GM19043 (cell line): Measurements from ENCODE around the gene CELA2B.
"Not testable (repeated sequence)": the region's sequence is repeated elsewhere in the genome, so short reads cannot be mapped to it uniquely, and the experiment has no call there.

ENCODE experiments used
- ATAC-seq: cut with Tn5 transposase; IDR thresholded peaks from one replicate; pipeline ENCODE4 v1.9.1; 2021; ENCODE audit warnings: low read depth; ENCODE audit not compliant: unreplicated experiment

CELA2B gene

DNA sequence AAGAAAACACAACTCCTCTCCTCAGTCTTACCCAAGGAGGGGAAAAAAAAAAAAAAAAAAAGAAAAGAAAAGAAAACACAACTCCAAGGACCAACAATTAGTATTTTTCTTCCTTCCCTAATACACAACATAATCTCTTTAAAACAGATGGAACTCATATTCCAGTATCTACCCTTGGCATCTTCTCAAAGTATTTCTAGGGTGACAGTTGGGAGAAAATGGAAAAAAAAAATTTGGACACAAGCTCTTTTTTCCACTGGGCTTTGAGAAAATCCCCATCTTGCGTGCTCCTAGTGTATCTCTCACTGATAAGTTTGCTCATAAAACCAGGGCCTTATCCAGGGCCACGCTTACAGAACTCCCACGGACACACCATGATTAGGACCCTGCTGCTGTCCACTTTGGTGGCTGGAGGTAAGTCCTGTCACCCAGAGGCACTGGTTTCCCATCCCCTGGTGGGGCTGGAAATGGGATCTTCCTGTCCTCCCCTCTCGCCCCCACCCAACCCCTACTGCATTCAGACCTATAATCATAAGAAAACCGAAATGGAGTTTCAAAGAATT lies at the start of gene CELA2B:
Gene CELA2B (plus strand): TSS at position 353 of the 563 bp plus-strand sequence. CDS start 22 bp downstream, at position 375.
- no peak for ATAC-seq

DNA sequence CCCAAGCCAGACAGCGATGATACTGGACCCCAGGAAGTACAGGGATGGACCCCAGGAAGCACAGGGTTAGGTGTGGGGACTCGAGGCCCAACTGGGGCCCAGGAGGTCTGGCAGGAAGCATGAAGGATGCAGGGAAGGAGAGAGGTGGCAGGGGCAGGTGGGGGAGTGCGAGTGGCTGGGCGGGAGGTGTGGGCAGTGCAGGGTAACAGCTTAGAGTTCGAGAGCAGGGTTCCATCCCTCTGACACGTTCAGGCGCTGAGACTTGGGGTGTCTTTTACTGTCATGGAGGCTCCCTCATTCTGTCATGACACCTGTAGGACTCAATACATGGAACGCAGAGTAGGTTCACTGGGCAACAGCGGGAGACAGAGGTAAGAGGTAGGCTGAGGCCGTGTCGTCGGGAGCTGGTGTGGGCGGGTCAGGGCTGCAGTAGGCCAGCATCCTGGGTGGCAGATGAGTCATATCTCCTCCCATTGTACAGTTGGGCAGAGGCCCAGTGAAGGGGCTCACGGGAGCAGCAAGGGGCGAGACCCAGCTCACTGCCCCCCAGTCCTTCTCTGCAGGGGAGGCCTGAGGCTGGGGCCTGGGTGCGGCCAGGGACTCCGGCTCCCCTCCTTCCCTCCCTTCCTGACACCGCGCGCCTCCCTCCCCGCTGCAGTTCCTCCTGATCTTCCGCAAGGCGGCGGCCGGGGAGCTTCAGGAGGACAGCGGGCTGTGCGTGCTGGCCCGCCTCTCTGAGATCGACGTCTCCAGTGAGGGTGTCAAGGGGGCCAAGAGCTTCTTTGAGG lies 49.2 kb upstream of the CELA2B start:
- no peak for ATAC-seq

DNA sequence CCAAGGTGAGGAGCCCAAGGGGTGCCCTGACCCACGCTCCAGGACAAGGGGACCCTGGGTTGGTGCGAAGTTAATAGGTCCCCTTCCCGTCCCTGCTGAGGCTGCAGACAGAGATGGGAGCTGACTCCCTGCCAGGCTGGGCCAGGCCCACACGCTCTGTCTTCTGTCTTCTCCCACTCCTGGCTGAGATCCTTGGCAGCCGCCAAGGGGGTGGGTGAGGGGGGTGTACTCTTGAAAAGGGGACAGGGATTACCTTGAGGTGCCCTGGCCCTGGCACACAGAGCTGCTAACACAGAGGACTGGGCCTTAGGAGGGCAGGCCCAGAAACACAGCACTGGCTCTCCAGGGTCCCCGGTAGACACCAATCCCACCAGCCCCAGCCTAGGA lies 48.6 kb upstream of the CELA2B start:
- ATAC-seq: no peak

DNA sequence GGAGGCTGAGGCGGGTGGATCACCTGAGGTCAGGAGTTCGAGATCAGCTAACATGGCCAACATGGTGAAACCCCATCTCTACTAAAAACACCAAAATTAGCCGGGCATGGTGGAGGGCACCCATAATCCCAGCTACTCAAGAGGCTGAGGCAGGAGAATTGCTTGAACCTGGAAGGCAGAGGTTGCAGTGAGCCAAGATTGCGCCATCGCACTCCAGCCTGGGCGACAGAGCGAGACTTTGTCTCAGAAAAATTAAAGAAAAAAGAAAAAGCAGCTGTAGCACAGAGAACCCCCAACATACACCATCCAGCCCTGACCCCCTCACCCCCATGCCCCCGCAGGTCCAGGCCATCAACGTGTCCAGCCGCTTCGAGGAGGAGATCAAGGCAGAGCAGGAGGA lies 47.7 kb upstream of the CELA2B start:
- not testable (repeated sequence) for ATAC-seq

DNA sequence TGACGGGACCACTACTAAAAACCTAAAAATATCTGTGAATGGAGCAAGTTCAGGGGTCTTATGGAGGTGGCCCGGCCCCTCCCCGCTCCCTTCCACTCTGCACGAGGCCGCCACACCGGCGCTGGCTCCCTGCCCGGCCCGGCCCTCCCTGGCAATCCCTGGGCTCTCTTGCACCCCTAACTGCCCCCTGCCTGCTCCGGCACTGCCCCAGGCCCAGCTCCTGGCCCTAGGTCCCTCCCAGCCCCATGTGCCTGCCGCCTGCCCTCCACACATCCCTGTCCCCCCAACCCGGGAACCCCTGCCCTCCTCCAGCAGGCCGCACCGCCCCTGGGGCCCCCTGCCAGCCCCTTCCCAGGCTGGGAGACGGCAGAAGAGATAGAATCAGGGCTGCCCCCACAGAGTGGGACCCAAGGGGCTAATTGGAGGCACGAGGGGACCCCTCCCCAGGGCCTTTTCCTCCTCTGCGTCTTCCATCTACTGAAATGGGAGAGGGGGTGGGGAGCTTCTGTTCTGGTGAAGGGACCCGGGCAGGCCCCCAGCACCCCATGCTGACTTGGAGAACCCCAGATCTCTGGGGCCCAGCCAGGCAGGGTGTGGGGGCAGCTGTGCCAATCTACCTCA lies 47.0 kb upstream of the CELA2B start:
- no peak for ATAC-seq

DNA sequence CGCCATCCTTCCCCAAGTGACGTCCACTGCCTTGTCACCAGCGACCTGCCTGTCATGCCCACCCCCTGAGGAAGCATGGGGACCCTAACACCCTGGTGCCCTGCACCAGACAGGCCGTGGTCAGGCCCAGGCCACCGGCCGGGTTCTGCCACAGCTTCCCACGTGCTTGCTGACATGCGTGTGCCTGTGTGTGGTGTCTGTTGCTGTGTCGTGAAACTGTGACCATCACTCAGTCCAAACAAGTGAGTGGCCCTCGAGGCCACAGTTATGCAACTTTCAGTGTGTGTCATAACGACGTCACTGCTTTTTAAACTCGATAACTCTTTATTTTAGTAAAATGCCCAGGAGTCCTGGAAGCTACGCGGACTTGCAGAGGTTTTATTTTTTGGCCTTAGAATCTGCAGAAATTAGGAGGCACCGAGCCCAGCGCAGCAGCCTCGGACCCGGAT lies 46.2 kb upstream of the CELA2B start:
- ATAC-seq: no peak

DNA sequence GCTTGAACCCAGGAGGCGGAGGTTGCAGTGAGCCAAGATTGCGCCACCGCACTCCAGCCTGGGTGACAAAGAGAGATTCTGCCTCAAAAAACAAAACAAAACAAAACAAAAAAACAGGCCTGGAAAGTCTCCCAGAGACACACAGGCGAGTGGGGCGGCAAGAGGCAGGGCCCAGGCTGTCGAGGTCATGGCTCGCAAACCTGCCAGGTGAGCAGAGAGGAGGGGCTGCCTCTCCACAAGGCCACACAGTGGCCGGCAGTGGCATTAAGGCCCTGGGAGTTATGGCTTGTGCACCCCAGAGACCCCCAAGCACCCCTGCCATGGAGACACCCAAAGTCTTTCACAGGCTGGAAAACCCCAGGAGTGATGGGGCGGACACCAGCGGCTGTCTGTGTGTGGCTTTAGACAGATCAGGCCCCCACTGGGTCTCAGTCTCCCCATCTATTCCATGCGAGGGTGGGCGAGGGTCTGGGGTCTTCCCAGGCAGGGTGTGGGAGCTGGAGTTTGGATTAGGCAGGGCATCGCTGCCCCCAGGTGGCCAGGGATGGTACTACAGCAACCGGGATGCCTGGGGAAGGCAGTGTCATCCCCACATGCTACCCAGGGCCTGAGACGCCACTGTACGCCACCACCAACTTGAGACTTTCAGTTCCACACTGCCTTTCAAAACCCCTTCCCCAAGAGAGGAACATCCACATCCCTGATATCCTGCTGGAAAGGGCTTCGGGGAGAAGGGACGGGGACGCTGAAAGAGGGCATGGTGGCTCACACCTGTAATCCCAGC lies 44.9 kb upstream of the CELA2B start:
- no peak for ATAC-seq

DNA sequence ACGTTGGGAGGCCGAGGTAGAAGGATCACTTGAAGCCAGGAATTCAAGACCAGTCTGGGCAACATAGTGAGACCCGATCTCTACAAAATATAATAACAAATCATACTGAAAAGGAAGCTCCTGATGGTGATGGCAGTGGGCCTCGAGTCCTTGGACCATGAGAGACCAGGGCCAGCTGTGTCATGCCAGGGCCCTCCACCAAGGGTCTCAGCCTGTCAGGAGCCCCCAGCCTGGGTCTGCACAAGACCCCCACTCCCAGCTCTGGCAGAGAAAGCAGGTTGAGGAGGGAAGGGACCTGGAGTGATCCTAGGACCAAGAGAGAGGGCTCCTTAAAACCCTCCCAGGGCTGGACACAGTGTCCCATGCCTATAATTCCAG lies 44.3 kb upstream of the CELA2B start:
- ATAC-seq: no peak

DNA sequence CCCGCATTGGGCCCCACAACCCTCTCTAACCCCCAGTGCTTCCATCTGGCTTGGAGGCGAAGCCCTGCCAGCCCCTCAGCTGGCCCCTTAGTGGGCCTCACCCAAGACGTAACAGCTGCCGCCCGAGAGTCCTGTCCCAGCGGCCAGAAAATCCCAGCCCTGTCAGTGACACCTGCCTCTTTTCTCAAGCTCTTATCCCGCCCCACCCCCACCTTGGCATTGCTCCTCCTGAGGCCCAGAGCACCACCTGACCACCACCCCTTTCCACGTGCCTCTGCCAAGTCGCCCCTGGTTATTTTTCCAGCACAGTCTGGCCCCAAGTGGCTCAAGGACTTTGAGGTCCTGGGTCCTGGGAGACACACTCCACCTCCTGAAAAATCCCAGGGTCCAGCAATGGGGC lies 43.6 kb upstream of the CELA2B start:
- no peak for ATAC-seq

DNA sequence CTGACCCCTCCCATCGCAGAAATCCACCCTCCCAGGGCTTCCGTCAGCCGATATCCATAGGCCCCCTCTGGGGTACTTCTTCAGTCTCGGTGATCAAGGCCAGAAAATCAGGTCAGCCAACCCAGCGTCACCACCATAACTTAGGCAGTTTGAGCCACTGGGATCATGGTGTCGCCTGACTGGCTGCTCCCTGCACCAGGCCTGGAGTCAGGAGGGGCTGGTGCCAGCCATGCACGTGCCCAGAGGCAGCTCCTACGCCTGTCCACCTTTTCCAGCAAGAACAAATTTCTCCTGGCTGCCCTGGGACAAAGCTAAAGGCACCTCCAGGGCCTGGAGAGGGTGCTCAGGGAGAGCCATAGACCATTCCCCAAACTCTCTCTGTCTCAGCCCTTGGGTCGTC lies 42.4 kb upstream of the CELA2B start:
- no peak for ATAC-seq

DNA sequence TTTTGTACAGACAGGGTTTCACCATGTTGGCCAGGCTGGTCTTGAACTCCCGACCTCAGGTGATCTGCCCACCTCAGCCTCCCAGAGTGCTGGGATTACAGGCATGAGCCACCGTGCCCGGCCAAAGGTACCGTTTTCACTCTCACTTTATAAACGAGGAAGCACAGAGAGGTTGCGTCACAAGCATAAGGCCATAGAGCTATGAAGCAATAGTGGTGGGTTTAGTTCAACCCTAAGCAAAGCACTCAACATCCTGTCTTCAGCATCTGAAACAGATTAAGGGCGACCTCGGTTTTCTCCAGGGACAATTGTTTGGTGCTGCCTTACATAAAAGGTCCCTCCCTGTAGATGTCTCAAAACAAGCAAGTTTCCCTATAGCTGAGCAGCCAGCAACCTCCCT lies 41.2 kb upstream of the CELA2B start:
- not testable (repeated sequence) for ATAC-seq

DNA sequence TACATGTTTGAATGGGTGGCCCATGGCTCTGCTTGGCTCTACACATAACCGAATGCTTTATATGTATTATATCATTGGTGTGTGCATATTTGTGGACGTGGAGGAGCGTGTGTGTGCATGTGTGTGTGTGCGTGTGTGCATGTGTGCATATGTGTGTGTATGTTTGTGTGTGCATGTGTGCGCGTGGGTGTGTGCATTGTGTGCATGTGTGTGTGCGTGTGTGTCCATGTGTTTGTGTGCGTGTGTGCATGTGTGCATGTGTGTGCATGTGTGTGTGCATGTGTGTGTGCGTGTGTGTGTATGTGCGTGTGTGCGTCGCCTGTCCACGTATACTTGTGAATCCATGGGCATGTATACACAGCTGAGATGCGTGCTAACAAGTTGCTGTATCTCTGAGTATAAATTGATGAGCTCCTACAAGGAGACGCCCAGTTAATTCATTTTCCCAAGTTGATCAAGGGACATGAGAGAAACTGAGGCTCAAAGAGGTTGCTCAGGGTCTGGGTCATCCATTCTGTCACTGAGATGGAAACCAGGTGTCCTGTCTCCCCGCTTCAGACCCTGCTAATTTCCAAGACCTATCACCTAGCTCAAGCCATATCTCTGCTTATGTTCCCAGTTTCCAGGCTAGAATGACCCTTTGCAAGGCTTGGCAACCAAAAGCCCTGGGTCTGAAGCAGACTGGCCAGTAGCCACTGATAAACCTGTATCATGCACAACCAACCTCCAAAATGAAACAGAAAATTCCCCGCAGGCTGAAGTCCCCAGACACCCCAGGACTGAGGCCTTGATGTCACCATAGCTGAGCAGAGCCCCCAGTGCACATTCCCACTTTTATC lies 40.4 kb upstream of the CELA2B start:
- no peak for ATAC-seq

DNA sequence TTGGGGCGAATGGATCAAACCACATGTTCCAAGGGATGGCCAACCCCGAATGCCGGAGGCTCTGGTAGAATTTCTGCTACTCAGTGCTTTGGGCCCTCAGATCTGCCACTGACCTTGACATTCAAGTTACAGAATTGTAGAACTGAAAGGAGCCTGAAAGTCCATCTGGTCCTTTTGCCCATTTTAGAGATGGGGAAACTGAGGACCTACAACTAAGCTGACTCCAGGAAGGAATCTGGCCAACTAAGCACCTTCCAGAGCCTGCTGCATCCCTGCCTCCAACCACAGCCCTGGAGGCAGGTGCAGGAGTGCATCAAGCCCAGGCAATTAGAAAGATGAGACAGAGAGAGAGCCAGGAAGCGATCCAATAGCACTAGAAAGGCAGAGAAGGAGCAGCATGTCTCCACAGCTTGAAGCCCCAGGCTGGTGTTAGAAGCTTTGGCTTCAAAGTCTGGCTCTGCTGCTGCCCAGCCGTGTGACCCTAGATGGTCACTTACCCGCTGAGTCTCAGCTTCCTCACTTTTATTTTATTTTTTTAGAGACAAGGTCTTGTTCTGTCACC lies 38.9 kb upstream of the CELA2B start:
- no peak for ATAC-seq

DNA sequence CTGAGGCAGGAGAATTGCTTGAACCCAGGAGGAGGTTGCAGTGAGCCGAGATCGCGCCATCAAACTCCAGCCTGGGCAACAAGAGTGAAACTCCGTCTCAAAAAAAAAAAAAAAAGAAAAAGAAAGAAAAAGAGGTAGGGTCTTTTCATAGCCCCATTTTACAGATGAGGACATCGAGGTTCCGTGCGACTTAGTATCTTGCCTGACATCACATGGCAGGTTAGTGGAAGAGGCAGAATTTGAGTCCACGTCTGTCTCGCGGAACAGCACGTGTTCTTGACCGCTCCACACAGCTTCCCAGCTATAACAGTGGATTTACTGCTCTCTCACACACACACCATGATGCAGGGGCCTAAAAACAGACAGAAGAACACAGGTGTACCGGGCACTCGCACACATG lies 36.6 kb upstream of the CELA2B start:
- ATAC-seq: no peak

DNA sequence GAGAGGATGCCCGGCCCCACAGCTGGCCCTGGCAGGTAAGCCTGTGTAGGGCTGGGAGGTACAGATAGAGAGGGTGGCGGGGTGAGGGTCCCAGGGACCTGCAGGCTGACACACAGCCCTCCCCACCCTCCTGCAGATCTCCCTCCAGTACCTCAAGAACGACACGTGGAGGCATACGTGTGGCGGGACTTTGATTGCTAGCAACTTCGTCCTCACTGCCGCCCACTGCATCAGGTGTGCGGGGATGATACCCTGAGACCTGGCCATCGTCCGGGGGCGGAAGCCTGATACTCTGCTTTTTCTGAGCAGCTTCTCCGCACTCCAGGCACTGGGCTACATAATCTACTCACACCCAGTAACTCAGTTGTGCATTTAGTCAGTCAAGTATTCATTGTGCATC lies 35.5 kb upstream of the CELA2B start:
- no peak for ATAC-seq

DNA sequence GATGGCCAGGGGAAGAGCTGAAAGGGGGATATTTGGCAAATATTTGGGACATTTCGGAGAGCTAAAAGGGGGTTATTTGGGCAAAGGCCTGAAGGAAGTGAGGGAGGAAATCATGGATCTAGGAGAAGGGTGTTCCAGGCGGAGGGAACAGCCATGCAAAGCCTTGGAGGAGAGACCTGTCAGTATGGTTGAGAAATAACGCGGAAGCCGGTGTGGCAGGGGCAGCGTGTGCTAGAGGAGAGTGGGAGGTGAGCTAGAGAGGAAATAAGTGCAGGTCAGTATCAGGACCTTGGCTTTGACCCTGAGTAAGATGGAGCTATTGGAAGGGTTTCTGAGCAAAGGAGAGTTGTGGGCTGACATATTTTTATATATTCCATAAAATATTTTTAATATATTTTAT lies 34.7 kb upstream of the CELA2B start:
- no peak for ATAC-seq

DNA sequence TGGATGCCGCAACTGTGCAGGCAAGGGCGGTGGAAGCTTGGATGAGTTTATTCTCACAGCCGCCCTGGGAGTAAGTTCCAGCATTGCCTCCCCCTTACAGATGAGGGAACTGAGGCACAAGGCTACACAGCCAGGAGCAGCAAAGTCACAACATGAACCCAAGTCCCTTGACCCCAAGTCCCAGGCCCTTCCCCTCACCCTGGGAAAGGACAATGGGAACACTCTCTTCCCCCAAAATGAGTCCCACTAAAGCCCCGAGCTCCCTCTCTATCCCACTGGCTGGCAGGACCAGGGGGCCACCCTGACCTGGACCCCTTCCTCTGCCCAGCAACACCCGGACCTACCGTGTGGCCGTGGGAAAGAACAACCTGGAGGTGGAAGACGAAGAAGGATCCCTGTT lies 33.8 kb upstream of the CELA2B start:
- no peak for ATAC-seq

DNA sequence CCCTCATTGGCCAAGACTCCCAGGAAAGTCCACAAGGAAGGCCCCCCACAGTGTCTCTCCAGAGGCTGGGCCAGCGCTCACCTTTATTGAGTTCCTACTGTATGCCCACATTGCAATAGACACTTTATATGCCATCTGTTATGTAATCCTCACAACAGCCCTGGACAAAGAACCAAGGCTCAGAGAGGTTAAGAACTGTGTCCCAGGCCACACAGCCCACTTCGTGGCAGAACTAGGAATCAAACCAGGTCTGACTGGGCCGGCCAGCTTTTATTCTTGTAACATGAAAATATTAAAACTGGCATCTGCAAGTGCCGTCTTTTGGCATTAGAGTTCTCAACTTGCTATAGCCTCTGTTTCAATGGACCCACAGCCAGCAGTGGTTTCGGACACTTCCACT lies 33.1 kb upstream of the CELA2B start:
- no peak for ATAC-seq

DNA sequence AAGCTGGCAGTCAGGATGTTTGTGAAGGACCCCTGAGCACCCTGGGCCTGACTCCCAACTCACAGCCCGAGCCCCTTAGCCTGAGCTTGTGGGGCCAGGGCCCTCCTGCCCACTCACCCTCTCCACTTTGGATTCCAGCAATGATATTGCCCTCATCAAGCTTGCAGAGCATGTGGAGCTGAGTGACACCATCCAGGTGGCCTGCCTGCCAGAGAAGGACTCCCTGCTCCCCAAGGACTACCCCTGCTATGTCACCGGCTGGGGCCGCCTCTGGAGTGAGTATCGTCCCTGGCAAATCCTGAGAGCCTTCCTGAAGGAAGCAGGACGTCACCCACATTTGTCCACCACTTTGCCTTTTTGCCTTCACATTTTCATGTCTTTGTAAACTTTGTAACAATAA lies 32.6 kb upstream of the CELA2B start:
- ATAC-seq: no peak
